UCSD-AML1 (cell line): ENCODE data around the gene CCDC12.

Source experiments
- DNase-seq: peaks from one replicate; lab custom pipeline; 2025; ENCODE audit not compliant: unreplicated experiment; lab: John Stamatoyannopoulos, UW

Gene CCDC12

DNA sequence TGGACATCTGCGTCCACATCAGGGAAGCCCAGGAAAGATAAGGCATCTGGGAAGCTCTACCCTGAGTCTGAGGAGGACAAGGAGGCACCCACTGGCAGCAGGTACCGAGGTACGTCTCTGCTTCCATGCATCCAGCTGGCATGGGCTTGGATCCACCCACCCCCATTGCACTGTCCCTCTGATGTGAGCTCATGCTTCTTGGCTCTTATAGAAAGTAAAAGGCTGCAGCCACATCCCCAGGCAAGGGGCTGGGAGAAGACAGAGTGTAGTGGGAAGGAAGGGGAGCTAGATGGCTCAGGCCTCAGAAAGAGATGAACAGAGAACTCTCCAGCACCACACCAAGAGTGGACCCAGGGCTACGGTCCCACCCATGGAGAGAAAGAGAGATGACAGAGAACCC lies 80.8 kb downstream of the CCDC12 start:
- no peak for DNase-seq

DNA sequence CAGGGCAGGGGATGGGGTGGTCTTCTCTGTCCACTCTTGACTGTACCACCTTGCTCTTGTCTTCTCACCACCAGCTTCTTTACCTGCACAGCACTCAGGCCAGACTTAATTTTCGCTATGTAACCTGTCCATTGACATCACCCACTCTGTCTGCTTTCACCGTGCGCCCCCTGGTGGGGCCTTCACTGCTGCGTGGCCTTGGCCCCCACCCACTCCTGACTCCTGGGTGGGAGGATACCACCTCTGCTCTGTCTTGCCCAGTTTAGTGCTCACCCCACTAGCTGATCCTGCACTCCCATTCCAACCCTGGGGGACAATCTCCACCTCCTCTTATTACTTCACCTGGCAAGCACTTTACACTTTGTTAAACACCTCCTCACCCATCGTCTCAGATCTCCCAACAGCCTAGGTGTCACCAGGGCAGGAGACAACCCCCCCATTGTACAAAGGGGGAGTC lies 81.3 kb downstream of the CCDC12 start:
- DNase-seq = peak; percentile 75

DNA sequence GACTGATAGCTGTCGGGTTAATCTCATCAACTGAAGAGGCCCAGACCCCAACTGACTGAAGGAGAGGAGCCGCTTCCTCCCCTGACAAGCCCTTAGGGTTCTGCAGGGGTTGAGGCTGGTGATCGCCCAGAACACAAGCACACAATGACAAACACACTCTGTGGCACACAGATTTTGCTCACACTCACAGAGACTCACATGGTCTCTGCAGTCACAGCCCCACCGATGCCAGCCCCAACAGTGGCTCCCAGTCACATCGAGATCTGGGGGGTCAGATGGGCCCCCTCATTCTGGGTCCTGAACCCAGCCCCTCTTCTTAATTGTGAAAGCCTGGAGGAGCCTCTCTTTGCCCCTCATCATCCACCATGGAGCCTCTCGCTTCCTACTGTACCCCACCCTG lies 82.3 kb downstream of the CCDC12 start:
- DNase-seq = no peak

DNA sequence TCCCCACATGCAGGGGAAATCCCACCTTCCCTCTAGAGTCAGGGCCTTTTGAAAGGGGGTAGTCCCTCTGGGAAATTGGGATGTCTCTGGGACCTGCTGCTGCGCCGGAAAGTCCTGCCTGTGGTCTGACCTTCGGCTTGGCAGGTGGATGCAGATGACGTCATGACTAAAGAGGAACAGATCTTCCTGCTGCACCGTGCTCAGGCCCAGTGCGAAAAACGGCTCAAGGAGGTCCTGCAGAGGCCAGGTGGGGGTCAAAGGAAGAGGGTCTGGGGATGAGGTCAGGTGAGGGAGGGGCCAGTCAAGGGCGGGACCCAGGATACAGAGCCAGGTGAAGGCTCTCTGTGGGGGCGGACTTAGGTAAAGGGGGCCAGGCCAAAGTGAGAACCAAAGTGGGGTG lies 82.8 kb downstream of the CCDC12 start:
- no peak for DNase-seq

DNA sequence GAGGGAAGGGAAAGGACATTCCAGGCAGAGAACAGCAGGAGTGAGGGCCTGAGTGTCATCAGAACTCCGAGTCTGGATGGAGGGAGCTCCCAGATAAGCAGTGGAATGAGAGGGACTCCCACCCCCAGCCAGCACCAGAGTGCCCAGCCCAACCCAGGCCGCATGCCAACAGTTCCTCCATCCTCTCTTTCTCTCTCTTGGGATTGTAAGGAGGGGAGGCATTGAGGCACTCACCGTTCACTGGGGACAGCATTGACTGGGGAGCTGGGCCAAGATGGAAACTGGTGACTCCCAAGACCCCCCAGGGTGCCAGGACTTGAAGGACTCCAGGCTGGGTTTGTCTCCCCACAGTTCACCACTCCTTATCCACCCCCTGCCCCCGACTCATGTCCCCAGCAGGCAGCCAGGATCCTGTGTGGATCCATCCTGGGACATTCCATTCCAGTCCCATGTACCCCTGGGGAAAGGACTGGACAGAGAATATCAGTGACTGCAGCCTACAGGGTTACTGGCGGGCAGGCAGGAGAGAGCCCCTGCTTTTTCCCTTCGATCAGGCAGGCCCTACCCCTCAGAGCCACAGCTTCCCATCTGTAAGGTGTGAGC lies 83.3 kb downstream of the CCDC12 start:
- DNase-seq = no peak

DNA sequence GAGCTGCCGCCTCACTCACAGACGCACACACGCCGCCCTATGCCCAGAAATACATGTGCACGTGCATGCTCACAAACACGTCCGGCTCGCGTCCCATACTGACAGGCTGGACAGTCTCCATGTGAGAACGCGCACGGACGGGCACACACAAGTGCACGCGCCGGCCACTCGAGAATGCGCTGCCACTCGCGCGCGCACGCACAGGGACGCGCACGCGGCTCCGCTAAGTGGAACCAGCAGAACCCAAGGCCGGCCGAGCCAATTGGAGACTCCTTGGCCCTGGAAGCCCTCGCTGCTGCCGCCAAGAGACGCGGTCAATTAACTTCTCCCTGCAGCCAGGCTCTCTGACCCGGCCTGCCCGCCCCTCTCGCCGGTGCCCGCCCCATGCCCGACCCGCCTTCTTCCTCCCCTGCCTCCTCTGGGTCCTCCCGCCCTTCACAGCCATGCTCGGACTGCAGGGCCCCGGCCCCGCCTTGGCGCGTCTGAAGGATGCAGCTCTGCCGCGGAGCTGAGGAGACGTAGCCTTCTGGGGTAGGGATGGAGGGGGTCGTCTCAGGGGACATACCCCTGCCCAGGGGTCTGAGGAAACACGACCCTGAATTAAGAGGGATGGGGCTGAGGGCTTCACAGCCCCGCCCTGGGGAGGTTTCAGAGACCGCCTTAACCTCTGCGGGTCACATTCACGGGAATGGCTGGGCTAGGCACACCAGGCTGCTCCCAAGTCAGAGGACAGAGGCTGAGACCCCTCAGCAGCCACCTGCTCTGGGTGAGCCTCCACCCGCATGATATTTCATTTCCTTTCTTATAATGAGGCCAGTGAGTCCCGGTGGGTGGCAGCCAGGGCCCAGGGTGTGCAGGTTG lies 84.0 kb downstream of the CCDC12 start:
- DNase-seq = peak; percentile 87

DNA sequence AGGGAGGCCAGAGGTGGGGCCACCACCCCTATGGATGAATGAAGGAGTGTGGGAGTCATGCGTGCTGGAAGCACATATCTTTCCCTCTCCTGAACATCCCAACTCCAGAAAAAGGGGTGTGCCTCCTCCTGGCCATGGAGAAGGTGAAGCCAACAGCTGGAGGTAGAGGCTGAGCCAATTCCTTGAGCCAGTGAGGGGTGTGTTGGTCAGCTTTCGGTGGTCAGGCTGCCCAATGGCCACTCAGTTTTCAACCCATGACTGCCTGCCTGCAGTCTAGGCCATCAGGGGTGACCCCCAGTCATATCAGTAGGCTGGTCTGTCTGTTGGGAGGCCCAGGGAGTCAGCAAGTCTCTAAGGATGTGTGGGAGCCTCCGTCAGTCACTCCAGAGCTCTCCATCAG lies 85.4 kb downstream of the CCDC12 start:
- no peak for DNase-seq

DNA sequence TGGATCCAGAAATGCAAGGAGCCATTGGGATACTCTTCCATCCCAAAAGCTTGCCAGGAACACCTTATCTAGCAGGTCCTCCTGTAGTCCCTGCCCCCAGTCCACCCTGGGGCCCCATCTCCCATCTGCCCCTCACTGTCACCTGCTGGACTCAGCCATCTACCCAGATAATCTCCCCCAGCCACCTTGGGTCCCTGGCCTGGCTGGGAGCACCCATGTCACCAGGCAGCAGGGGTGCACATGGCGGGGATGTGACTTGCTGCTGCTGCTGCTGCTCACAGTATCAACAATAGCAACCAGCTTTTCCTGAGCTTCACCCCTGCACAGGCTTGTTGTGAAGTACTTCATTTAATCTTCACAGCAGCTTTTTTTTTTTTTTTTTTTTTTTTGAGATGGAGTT lies 86.4 kb downstream of the CCDC12 start:
- no peak for DNase-seq

DNA sequence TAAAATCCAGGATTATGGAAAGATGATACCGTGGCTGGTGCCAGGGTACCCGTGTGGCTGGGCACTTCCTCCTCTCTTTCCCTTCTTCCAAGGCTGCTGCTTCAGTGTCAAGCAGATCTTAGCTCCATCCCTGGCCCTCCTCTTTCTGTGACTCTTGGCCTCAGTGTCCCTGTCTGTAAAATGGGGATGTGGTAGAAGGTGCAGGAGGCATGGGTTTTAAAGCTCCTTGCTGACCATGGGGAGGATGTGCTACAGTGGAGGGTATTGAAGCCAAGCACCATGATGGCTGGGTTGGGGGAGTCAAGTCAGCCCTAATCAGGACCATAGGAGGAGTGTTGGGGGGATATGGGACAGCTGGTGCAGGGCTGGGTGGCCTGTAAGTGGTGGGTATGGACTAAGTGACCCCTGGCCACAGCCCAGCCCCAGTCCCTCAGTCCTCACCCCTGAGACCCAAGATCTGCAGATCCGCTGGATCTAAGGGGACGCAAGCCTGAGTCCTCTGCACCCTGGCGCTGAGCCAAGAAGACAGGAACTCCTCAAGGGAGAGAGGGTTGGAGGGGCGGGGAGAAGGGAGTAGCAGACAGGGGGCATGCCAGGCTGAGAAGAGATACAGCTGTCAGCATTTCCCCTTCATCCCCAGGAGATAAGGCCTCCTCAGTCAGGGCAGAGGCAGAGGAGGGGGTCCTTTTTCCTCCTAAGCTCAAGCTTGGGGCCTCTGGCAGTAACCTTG lies 87.0 kb downstream of the CCDC12 start:
- DNase-seq = no peak

DNA sequence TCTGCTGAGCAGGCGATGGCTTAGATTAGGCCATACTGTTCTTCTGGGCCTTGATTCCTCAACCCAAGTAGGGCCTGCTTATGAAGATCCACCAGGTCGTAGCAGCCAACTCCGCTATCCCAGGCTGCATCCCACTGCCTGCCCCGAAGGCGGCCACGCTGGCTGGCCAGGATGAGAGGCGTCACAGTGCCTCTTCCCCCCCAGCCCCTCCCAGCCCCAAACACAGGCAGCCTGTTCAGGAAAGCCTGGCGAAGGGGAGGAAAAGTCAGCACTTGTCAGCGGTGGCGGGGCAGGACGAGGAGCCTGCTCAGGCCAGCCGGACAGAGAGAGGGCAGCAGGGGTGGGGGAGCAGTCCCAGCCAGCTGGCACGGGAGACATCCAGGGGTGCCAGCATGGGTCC lies 87.8 kb downstream of the CCDC12 start:
- DNase-seq = no peak

DNA sequence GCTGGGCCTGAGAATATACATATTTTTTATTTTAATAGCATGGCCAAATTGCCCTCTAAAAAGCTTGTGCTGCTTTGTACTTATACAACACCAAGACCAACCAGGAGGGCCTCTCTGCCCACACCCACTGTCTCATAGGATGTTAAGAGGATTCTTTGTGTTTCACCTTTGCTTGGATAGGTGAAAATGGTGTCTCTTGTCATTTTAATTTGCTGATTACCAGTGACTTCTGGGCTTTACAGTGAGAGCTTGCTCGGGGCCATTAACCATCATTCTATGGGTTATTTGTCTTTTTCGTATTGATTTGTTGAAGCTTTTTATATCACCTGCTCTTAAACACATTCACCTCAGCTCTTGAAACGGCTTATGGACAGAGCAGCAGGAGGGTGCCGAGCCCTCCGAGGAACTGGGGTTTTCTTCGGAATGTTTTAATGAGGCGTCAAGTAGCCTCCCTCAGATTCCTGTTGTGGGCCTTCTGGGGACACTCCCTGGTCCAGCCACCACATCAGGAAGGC lies 88.5 kb downstream of the CCDC12 start:
- DNase-seq = no peak

DNA sequence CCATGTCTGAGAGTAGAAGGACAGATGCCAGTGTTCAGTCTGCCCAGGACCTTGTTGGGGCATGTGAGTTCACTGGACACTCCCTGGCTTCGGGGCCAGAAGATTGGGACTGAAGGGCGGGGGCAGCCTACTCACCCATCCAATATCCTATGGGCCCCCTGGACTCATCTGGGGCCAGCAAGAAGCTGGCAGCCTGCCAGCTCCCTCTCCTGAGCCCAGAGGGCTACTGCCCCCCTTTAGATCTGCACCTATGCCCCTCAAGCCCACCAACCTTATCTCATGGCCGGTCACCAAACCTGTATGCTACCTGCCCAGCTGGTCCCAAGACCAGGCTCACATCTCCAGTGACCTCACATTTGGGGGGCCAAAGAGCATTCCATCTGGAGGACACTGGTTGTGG lies 90.9 kb downstream of the CCDC12 start:
- DNase-seq = no peak

DNA sequence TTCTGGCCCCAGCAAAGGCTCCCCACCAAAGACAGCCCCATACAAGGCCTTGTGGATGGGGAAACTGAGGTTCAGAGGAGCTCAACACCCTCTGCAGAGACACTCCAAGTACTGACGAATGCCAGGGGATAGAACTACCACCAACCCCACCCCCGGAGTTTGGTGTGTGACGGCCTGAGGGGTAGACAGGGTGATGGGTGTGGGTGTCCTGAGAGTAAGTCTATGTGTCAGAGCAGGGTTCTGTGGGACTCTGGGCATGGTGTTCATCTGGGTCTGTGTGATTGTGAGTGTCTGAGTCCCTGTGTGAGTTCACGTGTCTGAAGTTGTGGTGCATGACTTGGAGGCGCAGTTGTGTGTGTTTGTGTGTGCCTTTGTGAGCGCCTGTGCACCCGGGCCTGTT lies 91.6 kb downstream of the CCDC12 start:
- DNase-seq = no peak

DNA sequence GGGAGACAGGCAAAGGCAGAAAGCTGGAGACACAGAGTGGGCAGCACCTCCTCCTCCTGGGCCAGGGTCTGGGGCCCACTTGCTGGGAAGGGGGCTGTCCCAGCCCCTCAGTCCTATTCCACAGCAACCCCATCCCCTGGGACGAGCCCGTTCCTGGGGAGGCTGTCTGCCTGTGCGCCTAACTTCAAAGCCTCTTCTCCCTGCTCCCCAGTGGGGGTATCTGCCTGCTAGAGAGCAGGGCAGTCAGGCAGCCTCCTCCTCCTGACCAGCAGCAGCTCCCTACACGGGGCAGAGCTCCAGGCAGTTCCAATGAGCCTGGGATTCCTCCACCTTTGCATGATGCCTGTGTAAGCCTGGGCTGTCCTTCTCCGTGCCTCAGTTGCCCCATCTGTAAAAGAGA lies 92.1 kb downstream of the CCDC12 start:
- no peak for DNase-seq

DNA sequence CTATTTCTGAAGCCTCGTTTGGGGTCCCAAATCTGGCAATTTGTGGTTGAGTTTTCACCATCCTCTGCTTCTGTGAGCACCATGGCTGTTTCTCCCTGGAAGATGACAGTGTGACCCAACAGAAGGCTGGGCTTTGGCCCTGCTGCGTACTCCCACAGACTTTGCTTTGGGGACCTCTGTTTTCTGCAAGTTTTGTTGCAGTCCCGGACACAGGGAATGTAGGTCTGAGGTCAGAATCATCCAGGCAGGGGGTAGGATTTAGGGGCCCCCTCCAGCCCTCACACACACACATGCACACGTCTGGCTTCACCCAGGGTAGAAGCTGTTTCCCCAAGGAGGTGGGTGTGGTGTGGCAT lies 92.7 kb downstream of the CCDC12 start:
- no peak for DNase-seq

DNA sequence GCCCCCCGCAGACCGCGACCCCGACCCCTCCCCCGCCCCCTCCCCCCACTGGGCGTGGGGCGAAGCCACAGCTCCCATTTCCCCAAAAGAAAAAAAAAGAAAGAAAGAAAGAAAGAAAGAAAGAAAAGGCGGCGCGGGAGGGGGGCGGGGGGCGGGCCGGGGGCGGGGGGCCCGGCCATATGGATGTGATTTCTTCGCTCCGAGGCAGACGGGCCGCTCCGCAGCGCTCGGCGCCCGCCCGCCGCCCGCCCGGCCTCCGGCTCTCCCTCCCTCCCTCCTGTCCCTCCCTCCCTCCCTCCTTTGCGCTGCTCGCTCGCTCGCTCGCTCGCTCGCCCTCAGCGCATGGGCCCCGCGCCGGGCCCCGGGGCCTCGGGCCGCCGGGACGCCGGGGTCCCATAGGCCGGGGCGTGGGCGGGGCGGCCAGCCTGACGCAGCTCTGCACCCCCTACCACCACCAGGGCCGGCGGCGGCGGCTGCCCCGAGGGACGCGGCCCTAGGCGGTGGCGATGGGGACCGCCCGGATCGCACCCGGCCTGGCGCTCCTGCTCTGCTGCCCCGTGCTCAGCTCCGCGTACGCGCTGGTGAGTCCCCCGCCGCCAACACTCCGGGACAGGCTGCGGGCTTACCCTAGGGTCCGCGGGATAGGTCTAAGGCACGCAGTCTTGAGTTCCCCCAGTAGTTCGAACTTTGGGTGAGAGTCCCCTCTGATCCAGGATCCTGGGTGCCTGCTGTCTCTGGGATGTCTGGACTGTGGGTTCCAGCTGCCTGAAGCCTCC lies 93.3 kb downstream of the CCDC12 start:
- DNase-seq = no peak

DNA sequence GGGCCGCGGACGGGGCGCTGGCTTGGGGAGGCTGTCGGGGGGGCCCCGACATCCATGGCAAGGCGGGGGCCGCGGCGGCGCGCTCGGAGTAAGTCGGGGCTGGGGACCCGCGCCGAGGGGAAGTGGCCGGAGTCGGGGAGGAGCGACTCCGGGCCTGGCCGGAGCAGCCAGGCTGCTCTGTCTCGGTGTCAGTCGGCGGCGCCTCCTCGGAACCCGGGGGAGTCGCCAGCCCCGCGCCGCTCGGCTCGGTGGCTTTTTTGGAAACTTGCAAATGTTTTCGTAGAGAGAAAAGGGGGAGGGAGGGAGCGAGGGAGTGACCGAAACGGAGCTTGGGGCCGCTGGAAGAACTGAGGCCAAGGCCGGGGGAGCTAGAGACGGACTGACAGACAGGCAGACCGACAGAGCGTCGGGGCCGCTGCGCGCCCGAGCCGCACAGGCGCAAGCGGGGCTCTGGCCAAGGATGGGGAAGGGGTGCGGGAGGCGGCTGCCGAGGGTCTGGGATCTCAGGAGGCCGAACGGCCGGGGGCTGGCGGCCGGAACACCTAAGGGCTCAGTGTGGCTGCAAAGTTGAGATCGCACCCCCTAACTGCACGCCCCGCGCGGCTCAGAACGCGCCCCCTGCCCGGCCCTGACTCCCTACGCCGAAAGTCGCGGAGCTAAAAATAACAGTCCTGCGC lies 94.0 kb downstream of the CCDC12 start:
- DNase-seq = peak; percentile 26

DNA sequence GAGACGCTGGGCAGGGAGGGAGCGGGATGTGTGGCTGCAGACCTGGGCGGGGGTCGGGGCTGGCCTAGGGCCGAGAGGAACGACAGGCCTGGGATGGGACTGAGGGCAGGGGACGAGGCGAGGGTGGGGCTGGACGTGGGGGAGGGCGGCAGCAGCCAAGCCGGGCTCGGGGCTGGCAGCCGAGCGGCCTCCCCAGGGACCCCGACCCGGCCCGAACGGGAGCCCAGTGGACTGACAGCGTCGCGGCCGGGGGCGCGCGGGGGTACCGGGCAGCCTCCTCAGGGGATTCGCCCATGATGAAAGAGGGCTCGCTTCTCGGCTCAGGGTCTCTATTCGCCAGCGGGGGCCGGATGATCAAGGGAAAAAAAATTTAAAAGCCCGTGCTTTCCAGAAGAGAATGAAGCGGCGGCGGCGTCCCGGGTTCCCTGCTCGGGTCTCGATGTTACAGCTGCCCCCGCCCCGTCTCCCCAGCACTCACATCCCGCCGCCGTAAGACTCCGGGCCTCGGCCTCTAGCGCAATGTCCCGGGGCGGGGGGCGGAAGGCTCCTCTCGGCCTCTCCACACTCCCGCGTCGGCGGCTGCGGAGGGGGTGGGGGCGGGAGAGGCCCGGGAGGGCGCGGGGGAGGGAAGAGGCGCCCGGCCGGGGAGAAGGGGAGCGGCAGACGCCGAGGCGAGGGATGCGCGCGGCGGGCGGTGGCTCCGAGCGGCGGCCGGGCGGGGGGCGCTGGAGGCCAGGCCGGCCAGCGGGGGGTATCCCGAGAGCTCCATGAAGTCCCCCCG lies 94.8 kb downstream of the CCDC12 start:
- DNase-seq = no peak

DNA sequence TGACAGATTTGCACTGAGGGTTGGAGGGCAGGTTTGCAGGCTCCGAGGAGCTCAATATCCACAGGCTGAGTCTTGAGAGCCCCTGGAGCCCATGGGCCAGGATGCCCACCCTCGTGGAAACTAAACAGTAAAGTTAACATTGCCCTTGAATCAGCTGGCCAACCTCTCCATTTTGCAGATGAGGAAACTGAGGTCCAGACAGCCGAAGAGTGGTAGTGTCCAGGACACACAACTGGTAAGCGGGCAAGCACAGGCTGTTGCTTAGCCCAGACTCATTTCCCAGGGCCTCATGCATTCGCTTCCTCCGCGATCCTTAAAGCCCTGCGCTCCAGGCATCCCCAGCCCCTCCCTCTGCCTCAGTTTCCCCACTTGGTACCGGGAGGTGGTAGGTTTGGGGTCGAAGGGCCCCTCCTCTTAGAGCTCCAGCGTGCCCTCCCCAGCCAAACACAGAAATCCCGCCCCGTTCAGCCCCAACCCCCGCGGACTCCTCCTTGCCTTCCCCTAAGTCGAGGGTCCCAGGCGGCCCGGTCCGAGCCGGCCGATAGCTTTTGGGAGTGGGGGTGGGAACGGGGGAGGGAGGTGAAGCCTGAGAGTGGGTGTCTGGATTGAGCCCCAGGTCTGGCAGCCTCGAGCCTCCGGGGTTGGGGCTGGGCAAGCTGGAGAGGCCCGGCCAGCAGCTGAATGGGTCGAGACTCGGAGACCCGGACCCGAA lies 95.5 kb downstream of the CCDC12 start:
- no peak for DNase-seq
